Measurements from ENCODE around the gene GPR62.

The GPR62 gene

GRCh38 chr3:51929420-51930003 lies 25.7 kb upstream of the GPR62 start:
- no peak overlapping the region for H3K4me3 ChIP-seq (replicated peaks in 1 of 2; ENCODE audit: low read depth in 2 of 2, low read length in 2 of 2)
- TF ChIP-seq CTCF (IDR thresholded peaks at IDR 0.05; ENCODE audit: low read depth, low read length) = no peak
- no peak for DNase-seq (ENCODE audit: low read depth in 2 of 2)

GRCh38 chr3:51930439-51930838 lies 24.7 kb upstream of the GPR62 start:
- H3K4me3 ChIP-seq (replicated peaks in 1 of 2; ENCODE audit: low read depth in 2 of 2, low read length in 2 of 2) = no peak overlapping the region
- DNase-seq (ENCODE audit: low read depth in 2 of 2) = no peak
- no peak for TF ChIP-seq CTCF (IDR thresholded peaks at IDR 0.05; ENCODE audit: low read depth, low read length)

- no peak overlapping the region for H3K4me3 ChIP-seq (replicated peaks in 1 of 2; ENCODE audit: low read depth in 2 of 2, low read length in 2 of 2)
- DNase-seq (ENCODE audit: low read depth in 2 of 2) = no peak
- TF ChIP-seq CTCF (IDR thresholded peaks at IDR 0.05; ENCODE audit: low read depth, low read length) = no peak
Measured at GRCh38 chr3:51931756-51932155, 23.4 kb upstream of the GPR62 start.

DNA sequence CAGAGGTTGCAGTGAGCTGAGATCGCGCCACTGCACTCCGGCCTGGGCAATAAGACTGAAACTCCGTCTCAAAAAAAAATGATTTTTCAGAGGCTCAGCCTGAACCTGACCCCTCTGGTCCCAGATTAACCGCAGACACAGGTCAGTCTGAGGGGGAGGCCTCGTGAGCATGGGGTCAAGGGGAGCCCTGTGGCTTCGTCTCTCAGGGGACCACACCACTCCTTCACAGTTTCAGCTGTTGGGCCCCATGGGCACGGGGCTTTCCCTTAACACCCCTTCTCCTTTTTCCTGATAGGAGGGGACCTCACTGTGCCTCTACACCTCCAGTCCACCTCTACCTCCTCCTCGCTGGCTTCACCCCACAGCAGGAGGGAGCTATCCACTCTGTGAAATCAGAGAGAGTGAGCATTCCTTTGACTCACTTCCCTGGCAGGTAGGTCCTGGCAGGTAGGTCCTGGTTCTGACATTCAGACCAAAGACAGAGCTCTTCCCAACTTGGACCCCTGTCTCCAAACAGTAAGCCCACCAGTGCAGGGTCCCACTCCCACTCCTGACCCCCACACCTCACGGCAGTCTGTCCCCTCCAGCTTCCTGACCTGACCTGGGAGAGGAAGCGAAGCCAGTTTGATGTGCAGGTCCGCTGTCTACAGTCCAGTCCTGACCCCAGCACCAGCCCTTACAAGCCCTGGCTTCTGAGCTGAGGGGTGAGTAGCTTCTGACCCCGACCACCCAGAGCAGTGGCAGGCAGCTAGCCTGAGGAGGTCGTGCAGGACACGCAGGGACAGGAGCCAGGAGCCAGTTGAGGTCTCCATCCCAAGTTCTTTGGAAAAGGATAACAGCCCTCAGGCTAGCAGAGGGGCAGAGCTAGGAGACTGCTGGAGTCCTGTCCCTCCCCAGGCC lies 22.5 kb upstream of the GPR62 start:
- no peak for DNase-seq (ENCODE audit: low read depth in 2 of 2)
- H3K4me3 ChIP-seq (replicated peaks in 1 of 2; ENCODE audit: low read depth in 2 of 2, low read length in 2 of 2) = no peak overlapping the region
- TF ChIP-seq CTCF (IDR thresholded peaks at IDR 0.05; ENCODE audit: low read depth, low read length) = no peak

DNA sequence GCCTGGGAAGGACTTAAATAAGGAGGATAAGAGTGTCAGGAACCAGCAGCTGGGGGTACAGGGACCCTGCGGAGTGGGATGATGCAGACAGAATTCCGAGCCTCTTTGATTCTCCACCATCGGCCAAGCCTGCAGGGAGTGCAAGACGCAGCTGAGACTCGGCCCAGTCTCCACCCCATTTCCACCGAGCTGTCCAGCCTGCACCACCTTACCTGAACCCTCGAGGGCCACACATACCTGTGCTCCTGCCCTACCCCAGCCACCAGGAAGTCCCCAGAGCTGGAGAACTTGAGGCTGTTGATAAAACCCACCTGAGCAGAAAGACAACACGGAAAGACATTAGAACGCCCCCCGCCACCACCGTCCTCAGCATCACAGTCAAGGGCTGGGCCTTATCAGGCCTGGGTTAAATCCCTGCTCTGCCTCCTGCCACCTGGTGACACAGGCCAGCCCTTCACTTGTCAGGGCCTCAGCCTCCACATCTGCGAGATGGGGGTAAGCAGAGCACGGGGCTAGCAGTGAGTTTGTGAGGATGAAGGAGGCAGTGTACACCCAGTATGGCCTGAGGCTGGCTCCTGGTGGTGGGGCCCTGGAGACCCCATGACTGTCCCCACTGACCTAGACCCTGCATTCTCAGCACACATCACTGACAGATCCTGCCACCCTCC lies 21.6 kb upstream of the GPR62 start:
- no peak for TF ChIP-seq CTCF (IDR thresholded peaks at IDR 0.05; ENCODE audit: low read depth, low read length)
- no peak for DNase-seq (ENCODE audit: low read depth in 2 of 2)
- H3K4me3 ChIP-seq (replicated peaks in 1 of 2; ENCODE audit: low read depth in 2 of 2, low read length in 2 of 2) = no peak overlapping the region

DNA sequence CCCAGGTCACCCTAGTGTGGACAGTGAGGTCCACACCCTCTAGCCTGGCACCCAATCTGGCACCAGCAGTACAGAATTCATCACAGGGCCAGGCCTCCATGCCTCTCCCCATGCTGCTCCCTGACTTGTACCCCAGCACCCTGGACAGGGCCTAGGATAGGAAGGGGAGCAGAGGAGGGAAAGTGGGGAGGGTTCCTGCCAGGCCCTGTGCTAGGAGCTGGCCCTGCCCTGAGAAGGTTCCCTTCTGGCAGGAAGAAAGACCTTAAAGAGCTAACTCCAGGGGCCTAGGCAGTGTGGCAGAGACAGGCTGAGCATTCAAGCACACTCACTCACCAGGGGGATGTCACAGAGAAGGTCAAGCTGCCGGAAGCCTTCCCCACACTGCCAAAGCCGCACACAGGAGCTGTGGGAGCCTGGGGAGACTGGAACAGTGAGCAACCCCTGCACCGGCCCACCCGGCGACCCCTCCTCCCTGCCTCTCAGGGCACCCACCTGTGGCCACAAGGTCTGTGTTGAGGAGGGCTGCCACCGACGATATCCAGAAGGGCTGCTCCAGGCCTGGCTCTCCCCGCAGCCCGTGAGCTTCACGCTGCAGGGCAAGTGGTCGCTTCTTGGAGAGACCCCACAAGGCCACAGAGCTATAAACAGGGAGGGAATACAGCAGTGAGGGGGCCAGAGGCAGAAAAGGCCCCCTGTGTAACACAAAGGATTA lies 20.9 kb upstream of the GPR62 start:
- H3K4me3 ChIP-seq (replicated peaks in 1 of 2; ENCODE audit: low read depth in 2 of 2, low read length in 2 of 2) = no peak overlapping the region
- no peak for DNase-seq (ENCODE audit: low read depth in 2 of 2)
- no peak for TF ChIP-seq CTCF (IDR thresholded peaks at IDR 0.05; ENCODE audit: low read depth, low read length)

Data from cardiac fibroblast (primary cell).